Endothelial cell (in vitro differentiated cells): ENCODE results near the gene SEMA3G. TPM values are rescaled to one million over a fixed set of nuclear protein-coding genes. Genes with fewer than 3 reads are reported as not detected.

Experiments used
- DNase-seq: peaks from one replicate; pipeline ENCODE4 v3.0.0; 2021; ENCODE audit warnings: low spot score
- H3K27ac Mint-ChIP-seq: one replicate; pipeline ENCODE4 v1.8.0; 2021; ENCODE audit warnings: mixed read lengths, inconsistent platforms; ENCODE audit not compliant: unreplicated experiment
- H3K27me3 Mint-ChIP-seq: one replicate; pipeline ENCODE4 v1.8.0; 2021; ENCODE audit warnings: mild to moderate bottlenecking, moderate library complexity, mixed read lengths, inconsistent platforms; ENCODE audit not compliant: unreplicated experiment
- H3K36me3 Mint-ChIP-seq: one replicate; pipeline ENCODE4 v1.8.0; 2021; ENCODE audit warnings: mild to moderate bottlenecking, low read depth, mixed read lengths, inconsistent platforms; ENCODE audit not compliant: unreplicated experiment
- H3K4me1 Mint-ChIP-seq: one replicate; pipeline ENCODE4 v1.8.0; 2021; ENCODE audit warnings: mild to moderate bottlenecking, mixed read lengths, inconsistent platforms; ENCODE audit not compliant: unreplicated experiment
- H3K4me3 Mint-ChIP-seq: one replicate; pipeline ENCODE4 v1.8.0; 2021; ENCODE audit warnings: mild to moderate bottlenecking, mixed read lengths, inconsistent platforms; ENCODE audit not compliant: unreplicated experiment
- H3K9me3 Mint-ChIP-seq: one replicate; pipeline ENCODE4 v1.8.0; 2021; ENCODE audit warnings: mixed read lengths, inconsistent platforms; ENCODE audit not compliant: unreplicated experiment
- total RNA-seq: library from RNA; stranded (reverse); fragmentation: NEBNext Ultra II Directional; extraction: Animal tissue kit (Norgen Biotek cat#: 25700); gene quantifications from one replicate; pipeline ENCODE4 v1.2.1, GENCODE V29; 2021; ENCODE audit not compliant: unreplicated experiment
- TF ChIP-seq, protein P1 (sequence below): fragments of 200-600 bp; sonication (generic); IDR thresholded peaks from one replicate; pipeline ENCODE4 v1.5.0; 2021; ENCODE audit warnings: antibody characterized with exemption; ENCODE audit not compliant: unreplicated experiment

The SEMA3G gene
- total RNA-seq, 1 donor from 2014 or later, result 175 TPM

DNA sequence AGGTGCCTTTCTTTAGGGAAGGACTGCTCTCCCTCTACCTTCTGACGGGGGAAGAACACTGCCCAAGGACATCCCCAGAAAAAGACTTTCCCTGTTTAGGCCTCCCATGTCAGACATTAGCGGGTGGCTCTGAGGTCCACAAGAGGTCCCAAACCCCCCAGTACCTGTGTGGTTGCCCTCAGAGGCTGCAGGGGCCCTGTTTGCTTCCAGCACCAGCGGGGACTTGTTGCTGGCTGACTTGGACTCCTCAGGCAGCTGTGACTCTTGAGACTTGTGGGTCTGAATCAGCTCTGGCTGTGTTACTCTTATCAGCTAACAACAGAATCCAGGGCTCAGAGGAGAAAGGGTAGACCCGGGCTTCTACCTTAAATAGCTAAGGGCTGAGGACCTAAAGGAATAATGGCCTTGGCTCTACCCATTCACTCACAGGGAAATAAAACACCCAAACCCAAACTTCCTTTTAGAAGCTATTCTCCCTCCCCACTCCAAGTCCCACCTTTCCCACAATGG lies 39.2 kb downstream of the SEMA3G start:
- no peak overlapping the region for H3K27ac Mint-ChIP-seq
- H3K4me3 Mint-ChIP-seq, result no peak overlapping the region
- no peak for DNase-seq
- H3K4me1 Mint-ChIP-seq, result peaks cover 14% of the 10 kb centered on the region
- peaks cover 13% of the 10 kb centered on the region for H3K27me3 Mint-ChIP-seq
- no peaks in the 10 kb centered on the region for H3K9me3 Mint-ChIP-seq
- TF ChIP-seq, protein P1, sequence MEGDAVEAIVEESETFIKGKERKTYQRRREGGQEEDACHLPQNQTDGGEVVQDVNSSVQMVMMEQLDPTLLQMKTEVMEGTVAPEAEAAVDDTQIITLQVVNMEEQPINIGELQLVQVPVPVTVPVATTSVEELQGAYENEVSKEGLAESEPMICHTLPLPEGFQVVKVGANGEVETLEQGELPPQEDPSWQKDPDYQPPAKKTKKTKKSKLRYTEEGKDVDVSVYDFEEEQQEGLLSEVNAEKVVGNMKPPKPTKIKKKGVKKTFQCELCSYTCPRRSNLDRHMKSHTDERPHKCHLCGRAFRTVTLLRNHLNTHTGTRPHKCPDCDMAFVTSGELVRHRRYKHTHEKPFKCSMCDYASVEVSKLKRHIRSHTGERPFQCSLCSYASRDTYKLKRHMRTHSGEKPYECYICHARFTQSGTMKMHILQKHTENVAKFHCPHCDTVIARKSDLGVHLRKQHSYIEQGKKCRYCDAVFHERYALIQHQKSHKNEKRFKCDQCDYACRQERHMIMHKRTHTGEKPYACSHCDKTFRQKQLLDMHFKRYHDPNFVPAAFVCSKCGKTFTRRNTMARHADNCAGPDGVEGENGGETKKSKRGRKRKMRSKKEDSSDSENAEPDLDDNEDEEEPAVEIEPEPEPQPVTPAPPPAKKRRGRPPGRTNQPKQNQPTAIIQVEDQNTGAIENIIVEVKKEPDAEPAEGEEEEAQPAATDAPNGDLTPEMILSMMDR, result no peak
- peaks cover 35% of the 10 kb centered on the region for H3K36me3 Mint-ChIP-seq

- Mint-ChIP-seq H3K27ac (no peak overlapping the region), H3K9me3 (no peaks in the 10 kb centered on the region), H3K4me3 (peak overlapping the region; percentile 59), H3K27me3 (peaks cover 13% of the 10 kb centered on the region), H3K4me1 (peaks cover 14% of the 10 kb centered on the region), H3K36me3 (peaks cover 40% of the 10 kb centered on the region)
- DNase-seq, result no peak
- TF ChIP-seq, protein P1, result no peak
Observed at GRCh38 chr3:52405066-52405465, 39.8 kb downstream of the SEMA3G start.

- TF ChIP-seq, protein P1, result no peak
- Mint-ChIP-seq H3K27me3 (peaks cover 13% of the 10 kb centered on the region), H3K4me1 (peaks cover 13% of the 10 kb centered on the region), H3K27ac (no peak overlapping the region), H3K36me3 (peaks cover 40% of the 10 kb centered on the region), H3K9me3 (no peaks in the 10 kb centered on the region), H3K4me3 (peak overlapping the region; percentile 37)
- no peak for DNase-seq
Observed at GRCh38 chr3:52404391-52404790, 40.5 kb downstream of the SEMA3G start.

GRCh38 chr3:52403955-52404354 lies 40.9 kb downstream of the SEMA3G start:
- Mint-ChIP-seq H3K27ac (no peak overlapping the region), H3K36me3 (peaks cover 40% of the 10 kb centered on the region), H3K4me1 (peaks cover 9% of the 10 kb centered on the region), H3K4me3 (peak overlapping the region; percentile 37), H3K9me3 (no peaks in the 10 kb centered on the region), H3K27me3 (peaks cover 11% of the 10 kb centered on the region)
- no peak for DNase-seq
- TF ChIP-seq, protein P1, result no peak

DNA sequence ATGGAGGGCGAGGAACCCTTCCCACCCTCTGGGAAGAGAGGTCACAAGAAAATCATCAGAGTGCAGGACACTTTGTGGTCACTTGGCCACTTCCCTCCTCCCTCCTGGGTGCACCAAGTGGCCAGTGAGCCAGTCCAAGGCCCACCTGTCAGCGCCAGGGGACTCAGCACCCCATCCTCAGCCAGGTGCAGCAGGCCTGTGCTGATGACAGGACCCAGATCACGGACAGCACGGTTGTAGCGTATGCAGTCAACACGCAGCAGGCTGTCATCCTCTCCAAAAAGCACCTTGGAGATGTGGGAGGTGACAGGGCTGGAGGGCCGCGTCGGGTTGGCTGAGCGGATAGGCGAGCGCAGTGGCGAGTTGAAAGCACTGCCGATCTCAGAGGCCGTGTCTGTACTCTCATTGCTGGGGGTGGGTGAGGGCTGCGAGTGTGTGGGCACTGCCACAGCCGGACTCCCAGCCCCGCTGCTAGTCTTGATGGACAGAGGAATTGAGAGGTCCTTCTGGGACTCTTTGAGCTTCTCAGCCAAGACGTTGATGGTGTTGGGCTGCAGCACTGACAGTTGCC lies 41.5 kb downstream of the SEMA3G start:
- Mint-ChIP-seq H3K36me3 (peaks cover 36% of the 10 kb centered on the region), H3K4me3 (no peak overlapping the region), H3K27ac (no peak overlapping the region), H3K4me1 (peaks cover 3% of the 10 kb centered on the region), H3K27me3 (peaks cover 8% of the 10 kb centered on the region), H3K9me3 (no peaks in the 10 kb centered on the region)
- no peak for DNase-seq
- TF ChIP-seq, protein P1, result no peak
